Thyroid gland (tissue), 4 donors: ENCODE measurements around the gene SAP30L.

Experiments used
- CTCF ChIP-seq, 6 experiments: fragments of 200-600 bp in 3 of 6; fragments of 450-650 bp in 3 of 6; sonication (generic) in 3 of 6; IDR thresholded peaks; one replicate each; pipeline ENCODE4 v1.5.1; 2016 to 2019; ENCODE audit warnings: antibody characterized with exemption in 6 of 6, mild to moderate bottlenecking in 2 of 6, inconsistent platforms in 1 of 6, moderate library complexity in 1 of 6
- POLR2A ChIP-seq, 2 donors: fragments of 450-650 bp; IDR thresholded peaks; one replicate each; pipeline ENCODE4 v1.6.1; 2017; ENCODE audit warnings: antibody characterized with exemption in 2 of 2, mild to moderate bottlenecking in 2 of 2, moderate library complexity in 1 of 2

GRCh38 chr5:154461531-154461930 lies 15.7 kb downstream of the SAP30L start:
- TF ChIP-seq CTCF (IDR thresholded peaks at IDR 0.05) (no peak), POLR2A (IDR thresholded peaks at IDR 0.05) (no peak)
